Measurements from ENCODE around the gene SAMD13.
A peak's percentile ranks its signal among the peaks of the same experiment; 100 is the strongest.

Gene SAMD13

GRCh38 chr1:84301004-84301784, at the start of gene SAMD13:
Gene SAMD13, plus strand, starts transcription at chr1:84301708. Its CDS starts 1,527 bp downstream, at chr1:84303235.
- DNase-seq: peak; percentile 70
- in situ Hi-C loops (cut with MboI; ENCODE audit: low pct_unique_long_range_greater_than_20kb, low sequenced_read_pairs): loop anchor here (25.0 kb wide), 1 partner anchor 164 kb away; the partner anchor contains the start of gene PRKACB

- no peak for DNase-seq
- in situ Hi-C loops (cut with MboI; ENCODE audit: low pct_unique_long_range_greater_than_20kb, low sequenced_read_pairs): loop anchor here (25.0 kb wide), 1 partner anchor 91 kb away; no protein-coding TSS in a partner anchor
These were observed 48.5 kb upstream of the SAMD13 start for GRCh38 chr1:84253036-84253435.

- no peak for DNase-seq
- in situ Hi-C loops (cut with MboI; ENCODE audit: low pct_unique_long_range_greater_than_20kb, low sequenced_read_pairs): loop anchor here (25.0 kb wide), 1 partner anchor 92 kb away; no protein-coding TSS in a partner anchor
These were observed 47.6 kb upstream of the SAMD13 start for GRCh38 chr1:84253891-84254290.

GRCh38 chr1:84254703-84255238, 46.7 kb upstream of the SAMD13 start:
- in situ Hi-C loops (cut with MboI; ENCODE audit: low pct_unique_long_range_greater_than_20kb, low sequenced_read_pairs): loop anchor here (25.0 kb wide), 1 partner anchor 92 kb away; no protein-coding TSS in a partner anchor
- no peak for DNase-seq

- DNase-seq: no peak
- in situ Hi-C loops (cut with MboI; ENCODE audit: low pct_unique_long_range_greater_than_20kb, low sequenced_read_pairs): loop anchor here (25.0 kb wide), 1 partner anchor 93 kb away; no protein-coding TSS in a partner anchor
These were observed 45.9 kb upstream of the SAMD13 start for GRCh38 chr1:84255582-84255981.

GRCh38 chr1:84257617-84258016, 43.9 kb upstream of the SAMD13 start:
- no peak for DNase-seq
- in situ Hi-C loops (cut with MboI; ENCODE audit: low pct_unique_long_range_greater_than_20kb, low sequenced_read_pairs): loop anchor here (25.0 kb wide), 1 partner anchor 95 kb away; no protein-coding TSS in a partner anchor

GRCh38 chr1:84259376-84259775, 42.1 kb upstream of the SAMD13 start:
- no peak for DNase-seq
- in situ Hi-C loops (cut with MboI; ENCODE audit: low pct_unique_long_range_greater_than_20kb, low sequenced_read_pairs): loop anchor here (25.0 kb wide), 1 partner anchor 97 kb away; no protein-coding TSS in a partner anchor

- in situ Hi-C loops (cut with MboI; ENCODE audit: low pct_unique_long_range_greater_than_20kb, low sequenced_read_pairs): loop anchor here (25.0 kb wide), 1 partner anchor 98 kb away; no protein-coding TSS in a partner anchor
- DNase-seq: no peak
These were observed 41.5 kb upstream of the SAMD13 start for GRCh38 chr1:84259989-84260388.

- DNase-seq: no peak
- in situ Hi-C loops (cut with MboI; ENCODE audit: low pct_unique_long_range_greater_than_20kb, low sequenced_read_pairs): loop anchor here (25.0 kb wide), 1 partner anchor 99 kb away; no protein-coding TSS in a partner anchor
These were observed 40.5 kb upstream of the SAMD13 start for GRCh38 chr1:84260852-84261518.

- in situ Hi-C loops (cut with MboI; ENCODE audit: low pct_unique_long_range_greater_than_20kb, low sequenced_read_pairs): loop anchor here (25.0 kb wide), 1 partner anchor 103 kb away; no protein-coding TSS in a partner anchor
- DNase-seq: no peak
These were observed 36.5 kb upstream of the SAMD13 start for GRCh38 chr1:84264961-84265360.

GRCh38 chr1:84265867-84266266, 35.6 kb upstream of the SAMD13 start:
- in situ Hi-C loops (cut with MboI; ENCODE audit: low pct_unique_long_range_greater_than_20kb, low sequenced_read_pairs): loop anchor here (25.0 kb wide), 1 partner anchor 104 kb away; no protein-coding TSS in a partner anchor
- no peak for DNase-seq

- no peak for DNase-seq
- in situ Hi-C loops (cut with MboI; ENCODE audit: low pct_unique_long_range_greater_than_20kb, low sequenced_read_pairs): loop anchor here (25.0 kb wide), 1 partner anchor 104 kb away; no protein-coding TSS in a partner anchor
These were observed 34.8 kb upstream of the SAMD13 start for GRCh38 chr1:84266748-84267147.

GRCh38 chr1:84267476-84267875, 34.0 kb upstream of the SAMD13 start:
- no peak for DNase-seq
- in situ Hi-C loops (cut with MboI; ENCODE audit: low pct_unique_long_range_greater_than_20kb, low sequenced_read_pairs): loop anchor here (25.0 kb wide), 1 partner anchor 105 kb away; no protein-coding TSS in a partner anchor

GRCh38 chr1:84268346-84268745, 33.2 kb upstream of the SAMD13 start:
- in situ Hi-C loops (cut with MboI; ENCODE audit: low pct_unique_long_range_greater_than_20kb, low sequenced_read_pairs): loop anchor here (25.0 kb wide), 1 partner anchor 106 kb away; no protein-coding TSS in a partner anchor
- DNase-seq: no peak

- in situ Hi-C loops (cut with MboI; ENCODE audit: low pct_unique_long_range_greater_than_20kb, low sequenced_read_pairs): loop anchor here (25.0 kb wide), 1 partner anchor 107 kb away; no protein-coding TSS in a partner anchor
- DNase-seq: no peak
These were observed 32.2 kb upstream of the SAMD13 start for GRCh38 chr1:84269306-84269705.

- DNase-seq: peak; percentile 78
These were observed 29.9 kb upstream of the SAMD13 start for GRCh38 chr1:84271441-84272151.

GRCh38 chr1:84272401-84272800, 29.1 kb upstream of the SAMD13 start:
- DNase-seq: no peak
- in situ Hi-C loops (cut with MboI; ENCODE audit: low pct_unique_long_range_greater_than_20kb, low sequenced_read_pairs): loop anchor here (25.0 kb wide), 1 partner anchor 110 kb away; no protein-coding TSS in a partner anchor

More at GRCh38 chr1:84271441-84272151, 29.9 kb upstream of the SAMD13 start:
- in situ Hi-C loops (cut with MboI; ENCODE audit: low pct_unique_long_range_greater_than_20kb, low sequenced_read_pairs): loop anchor here (25.0 kb wide), 1 partner anchor 109 kb away; no protein-coding TSS in a partner anchor

- DNase-seq: no peak
- in situ Hi-C loops (cut with MboI; ENCODE audit: low pct_unique_long_range_greater_than_20kb, low sequenced_read_pairs): no loop called here
These were observed 24.0 kb upstream of the SAMD13 start for GRCh38 chr1:84277343-84278059.
